Measurements from ENCODE around the gene KIRREL3. TPM values are rescaled to one million over a fixed set of nuclear protein-coding genes. Genes with fewer than 3 reads are reported as not detected.

Gene KIRREL3
- total and polyA plus RNA-seq, 2 donors (not counting 3 experiments of a cell fraction or from before 2014, with no cell fraction given), result not detected

DNA sequence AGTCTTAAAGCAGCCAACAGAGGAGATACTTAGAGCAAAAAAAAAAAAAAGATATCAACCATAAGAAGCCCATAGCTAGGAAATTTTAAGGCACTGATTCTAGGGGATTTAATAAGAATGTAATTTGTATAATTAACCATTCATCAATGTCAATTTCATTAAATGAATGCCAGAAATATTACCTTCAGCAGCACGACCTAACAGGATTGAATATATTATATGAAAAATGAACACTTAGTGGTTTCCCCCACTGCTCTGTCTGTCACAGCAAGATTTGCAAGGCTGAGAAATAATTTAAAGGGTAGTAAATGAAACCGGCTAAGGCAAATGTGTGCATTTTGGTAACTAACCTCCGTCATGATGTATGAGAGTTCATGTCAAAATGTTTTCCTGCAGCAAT, 319.9 kb downstream of the KIRREL3 start:
- Histone ChIP-seq H3K36me3 (ENCODE audit: control insufficient read depth in 2 of 2, extremely low read depth in 1 of 2, insufficient read depth in 2 of 2, low read length in 2 of 2) (no peaks in the 10 kb centered on the region), H4K20me1 (replicated peaks; ENCODE audit: control insufficient read depth, extremely low read depth, insufficient read depth, low read length) (no peaks in the 10 kb centered on the region), H3K79me2 (ENCODE audit: control insufficient read depth, insufficient read depth, low read length) (no peaks in the 10 kb centered on the region), H3K27me3 (ENCODE audit: control insufficient read depth in 2 of 2, insufficient read depth in 2 of 2, low read length in 2 of 2) (no peaks in the 10 kb centered on the region), H3K9me1 (replicated peaks; ENCODE audit: control insufficient read depth, extremely low read depth, insufficient read depth, low read length) (no peaks in the 10 kb centered on the region), H3K4me2 (ENCODE audit: insufficient read depth, low read length) (no peak overlapping the region), H3K27ac (ENCODE audit: insufficient read depth, low read depth, low read length) (no peak overlapping the region), H3K9me3 (replicated peaks; ENCODE audit: control insufficient read depth, insufficient read depth, low read length) (no peaks in the 10 kb centered on the region), H2AFZ (ENCODE audit: low read depth, low read length) (no peak overlapping the region), H3K4me3 (replicated peaks in 1 of 3; ENCODE audit: insufficient read depth in 1 of 3, low read depth in 1 of 3, low read length in 3 of 3) (no peak overlapping the region), H3K4me1 (ENCODE audit: control insufficient read depth, extremely low read depth, insufficient read depth, low read length) (no peaks in the 10 kb centered on the region), H3K9ac (replicated peaks; ENCODE audit: extremely low read depth, insufficient read depth, low read length) (no peak overlapping the region)
- FAIRE-seq, result no peak
- ChIA-PET POLR2A (no interaction called here), CTCF (no interaction called here)
- TF ChIP-seq CTCF (IDR thresholded peaks at IDR 0.05; ENCODE audit: extremely low read depth in 1 of 2, insufficient read depth in 1 of 2, low read depth in 1 of 2, low read length in 2 of 2) (no peak), JUN (IDR thresholded peaks at IDR 0.05; ENCODE audit: borderline replicate concordance, insufficient read depth, insufficient read length, low read depth) (no peak), MYC (IDR thresholded peaks at IDR 0.05; ENCODE audit: low read depth, low read length) (no peak)
- dilution Hi-C loops (cut with MboI; ENCODE audit: extremely low pct_ligation_motif_present, low sequenced_read_pairs), result no loop called here
- DNase-seq (ENCODE audit: low read depth, low spot score), result no peak
- BruUV-seq (replicated peaks), result no TSS peak
- intact Hi-C loops (cut with micrococcal nuclease), result no loop called here

DNA sequence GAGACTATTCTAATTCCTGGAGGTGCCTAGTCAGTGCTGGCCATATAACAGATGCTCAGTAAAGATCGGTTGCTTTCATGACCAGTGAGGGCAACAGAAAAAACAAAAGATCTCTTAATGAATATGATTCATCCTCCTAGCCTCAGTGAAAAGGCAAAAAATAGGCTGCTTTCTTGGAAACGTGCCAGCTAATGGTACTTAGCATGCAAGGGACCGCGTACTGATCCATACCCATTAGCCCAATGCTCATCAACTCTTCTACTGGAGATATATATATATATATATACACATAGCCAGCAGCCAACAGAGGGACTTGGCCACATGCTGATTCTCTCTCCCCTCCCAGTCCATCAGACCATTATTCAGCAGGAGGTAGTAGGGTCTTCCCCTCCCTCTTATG, 320.4 kb downstream of the KIRREL3 start:
- H3K9me3 ChIP-seq (replicated peaks; ENCODE audit: control insufficient read depth, insufficient read depth, low read length), result no peaks in the 10 kb centered on the region
- no peak for FAIRE-seq
- H3K4me3 ChIP-seq (replicated peaks in 1 of 3; ENCODE audit: insufficient read depth in 1 of 3, low read depth in 1 of 3, low read length in 3 of 3), result no peak overlapping the region
- no peak overlapping the region for H2AFZ ChIP-seq (ENCODE audit: low read depth, low read length)
- DNase-seq (ENCODE audit: low read depth, low spot score), result no peak
- TF ChIP-seq POLR2AphosphoS5 (IDR thresholded peaks at IDR 0.05; ENCODE audit: insufficient read depth, low read depth, low read length), result no peak
- TF ChIP-seq MYC (IDR thresholded peaks at IDR 0.05; ENCODE audit: low read depth, low read length), result no peak
- TF ChIP-seq JUN (IDR thresholded peaks at IDR 0.05; ENCODE audit: borderline replicate concordance, insufficient read depth, insufficient read length, low read depth), result no peak
- TF ChIP-seq MAX (IDR thresholded peaks at IDR 0.05; ENCODE audit: insufficient read depth, insufficient read length), result no peak
- TF ChIP-seq CTCF (IDR thresholded peaks at IDR 0.05; ENCODE audit: extremely low read depth in 1 of 2, insufficient read depth in 1 of 2, low read depth in 1 of 2, low read length in 2 of 2), result no peak
- TF ChIP-seq POLR2A (IDR thresholded peaks at IDR 0.05; ENCODE audit: low read depth, low read length), result no peak
- no peak for TF ChIP-seq EZH2 (IDR thresholded peaks at IDR 0.05; ENCODE audit: borderline replicate concordance, low read depth, low read length, severe bottlenecking)
- no peak overlapping the region for H3K27ac ChIP-seq (ENCODE audit: insufficient read depth, low read depth, low read length)
- POLR2A ChIA-PET, result no interaction called here
- intact Hi-C loops (cut with micrococcal nuclease), result no loop called here
- H3K79me2 ChIP-seq (ENCODE audit: control insufficient read depth, insufficient read depth, low read length), result no peaks in the 10 kb centered on the region
- H3K36me3 ChIP-seq (ENCODE audit: control insufficient read depth in 2 of 2, extremely low read depth in 1 of 2, insufficient read depth in 2 of 2, low read length in 2 of 2), result no peaks in the 10 kb centered on the region
- H4K20me1 ChIP-seq (replicated peaks; ENCODE audit: control insufficient read depth, extremely low read depth, insufficient read depth, low read length), result no peaks in the 10 kb centered on the region
- no peaks in the 10 kb centered on the region for H3K4me1 ChIP-seq (ENCODE audit: control insufficient read depth, extremely low read depth, insufficient read depth, low read length)
- dilution Hi-C loops (cut with MboI; ENCODE audit: extremely low pct_ligation_motif_present, low sequenced_read_pairs), result no loop called here
- CTCF ChIA-PET, result no interaction called here
- no peaks in the 10 kb centered on the region for H3K9me1 ChIP-seq (replicated peaks; ENCODE audit: control insufficient read depth, extremely low read depth, insufficient read depth, low read length)
- BruUV-seq (replicated peaks), result no TSS peak
- no peak overlapping the region for H3K4me2 ChIP-seq (ENCODE audit: insufficient read depth, low read length)
- H3K27me3 ChIP-seq (ENCODE audit: control insufficient read depth in 2 of 2, insufficient read depth in 2 of 2, low read length in 2 of 2), result no peaks in the 10 kb centered on the region
- no peak overlapping the region for H3K9ac ChIP-seq (replicated peaks; ENCODE audit: extremely low read depth, insufficient read depth, low read length)

Data from endothelial cell of umbilical vein (primary cell).